HG03565 (cell line): ENCODE results near the gene DACT2.
"Not testable (repeated sequence)": the region's sequence is repeated elsewhere in the genome, so short reads cannot be mapped to it uniquely, and the experiment has no call there.

ENCODE experiments used
- ATAC-seq: cut with Tn5 transposase; IDR thresholded peaks from one replicate; pipeline ENCODE4 v1.9.1; 2021; ENCODE audit warnings: mild to moderate bottlenecking, moderate library complexity; ENCODE audit not compliant: unreplicated experiment

The DACT2 gene

DNA sequence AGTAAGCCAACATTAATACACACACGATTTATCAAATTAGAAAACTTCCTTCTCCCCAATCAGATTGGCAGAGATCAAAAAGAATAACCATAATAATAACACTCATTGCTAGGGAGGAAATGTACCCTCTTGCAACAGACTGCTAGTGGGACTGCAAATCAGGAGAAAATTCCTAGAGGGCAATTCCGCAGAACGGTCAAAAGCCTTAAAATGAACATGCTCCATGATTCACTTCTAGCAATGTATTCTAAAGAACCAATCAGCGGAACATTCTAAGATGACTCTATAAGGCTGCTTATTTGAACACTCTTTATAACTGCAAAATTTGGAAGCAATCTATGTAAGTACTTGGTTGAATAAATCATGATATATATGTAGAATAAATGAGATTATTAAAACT lies 8.5 kb upstream of the DACT2 start:
- ATAC-seq: no peak

GRCh38 chr6:168326294-168327261 lies 7.0 kb upstream of the DACT2 start:
- ATAC-seq: no peak

GRCh38 chr6:168322966-168323365 lies 3.4 kb upstream of the DACT2 start:
- no peak for ATAC-seq

DNA sequence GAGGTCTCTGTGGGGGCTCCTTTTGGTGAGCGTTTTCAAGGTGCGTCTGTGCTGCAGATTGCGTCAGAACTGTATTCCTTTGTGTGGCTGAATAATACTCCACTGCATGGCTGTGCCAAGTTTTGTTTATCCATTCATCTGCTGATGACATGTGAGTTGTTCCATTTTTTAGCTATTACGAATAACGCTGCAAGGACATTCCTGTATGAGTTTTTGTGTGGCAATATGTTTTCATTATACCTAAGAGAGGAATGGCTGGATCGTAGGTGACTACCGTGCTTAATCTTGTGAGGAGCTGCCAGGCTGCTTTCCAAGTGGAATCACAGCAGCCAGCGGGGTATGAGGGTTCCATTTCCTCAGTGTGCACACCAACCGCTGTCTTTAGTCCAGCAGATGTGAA lies 1.1 kb upstream of the DACT2 start:
- no peak for ATAC-seq

- no peak for ATAC-seq
These were observed 848 bp downstream of the DACT2 start for GRCh38 chr6:168318579-168319278.

- no peak for ATAC-seq
These were observed 1.5 kb downstream of the DACT2 start for GRCh38 chr6:168318090-168318489.

- ATAC-seq: no peak
These were observed 4.0 kb downstream of the DACT2 start for GRCh38 chr6:168315596-168315995.

DNA sequence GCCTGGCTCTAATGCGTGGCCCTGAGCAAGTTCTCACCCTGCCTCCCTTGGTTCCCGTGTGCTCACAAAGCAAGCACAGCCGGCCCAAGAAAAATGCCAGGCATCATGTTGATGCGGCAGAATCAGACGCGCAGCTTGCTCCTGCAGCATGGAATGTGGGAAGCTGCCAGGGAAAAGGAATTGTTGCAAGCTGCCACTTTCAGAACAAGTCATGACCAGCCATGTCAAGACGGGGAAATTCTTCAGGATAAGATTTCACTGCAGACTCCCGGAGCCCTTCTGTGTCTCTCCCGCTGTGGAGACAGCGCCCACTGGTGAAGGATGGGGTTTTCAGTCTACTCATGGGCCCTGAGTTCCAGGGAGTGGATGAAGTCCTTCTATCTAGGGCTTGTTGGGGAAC lies 4.6 kb downstream of the DACT2 start:
- no peak for ATAC-seq

DNA sequence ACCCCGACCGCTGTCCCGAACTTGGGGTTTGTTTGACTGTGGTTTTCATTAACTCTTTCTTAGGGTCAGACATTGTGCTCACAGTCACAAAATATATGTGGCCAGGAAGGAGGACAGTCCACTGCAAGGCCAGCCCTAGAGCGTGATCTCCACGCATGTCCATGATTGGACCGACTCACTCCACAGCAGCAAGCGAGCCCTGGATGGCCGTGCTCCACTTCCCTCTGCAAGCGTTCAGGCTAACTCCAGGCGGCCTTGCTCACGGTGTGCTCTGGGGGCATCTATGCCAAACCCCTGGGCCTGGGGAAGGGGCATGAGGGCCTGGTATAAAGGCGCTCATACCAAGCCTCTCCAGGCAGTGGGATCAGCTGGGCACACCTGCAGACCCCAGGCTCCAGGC lies 5.6 kb downstream of the DACT2 start:
- no peak for ATAC-seq

DNA sequence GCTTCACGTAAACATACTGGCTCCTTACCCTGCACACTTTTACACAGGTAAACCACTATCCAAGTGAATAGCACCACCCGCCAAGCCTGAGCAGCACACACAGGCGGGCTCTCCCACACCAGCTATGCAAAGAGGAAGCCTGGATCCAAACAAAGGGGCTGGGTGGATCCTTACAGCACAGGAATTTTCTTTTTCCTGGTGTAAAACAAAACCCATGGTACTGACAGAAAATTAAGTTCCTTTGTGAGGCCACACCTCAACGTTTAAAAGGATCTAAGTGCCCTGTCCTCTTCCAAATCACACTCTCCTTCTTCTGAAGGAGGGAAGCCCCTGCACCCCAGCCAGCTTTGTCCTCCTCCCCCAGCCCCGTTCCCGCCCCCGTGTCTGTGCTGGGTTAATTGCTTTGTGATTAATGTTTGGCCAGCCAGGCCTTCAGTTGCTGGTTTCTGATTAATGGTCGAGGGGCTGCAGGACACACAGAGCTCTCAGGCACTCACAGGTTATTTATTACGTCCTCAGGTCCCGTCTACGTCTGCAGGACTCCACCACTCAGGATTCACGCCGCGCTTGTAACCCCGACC lies 6.1 kb downstream of the DACT2 start:
- no peak for ATAC-seq

DNA sequence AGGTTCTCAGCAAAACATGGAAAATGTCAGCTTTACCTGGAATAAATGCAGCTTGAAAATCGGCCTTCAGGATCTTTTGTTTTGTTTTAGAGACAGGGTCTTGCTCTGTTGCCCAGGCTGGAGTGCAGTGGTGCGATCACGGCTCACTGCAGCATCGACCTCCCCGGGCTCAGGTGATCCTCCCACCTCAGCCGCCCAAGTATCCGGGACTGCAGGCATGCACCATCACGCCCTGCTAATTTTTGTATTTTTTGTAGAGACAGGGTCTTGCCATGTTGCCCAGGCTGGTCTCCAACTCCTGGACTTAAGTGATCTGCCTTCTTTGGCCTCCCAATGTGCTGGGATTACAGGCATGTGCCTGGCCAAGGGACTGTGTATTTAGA lies 7.5 kb downstream of the DACT2 start:
- not testable (repeated sequence) for ATAC-seq

DNA sequence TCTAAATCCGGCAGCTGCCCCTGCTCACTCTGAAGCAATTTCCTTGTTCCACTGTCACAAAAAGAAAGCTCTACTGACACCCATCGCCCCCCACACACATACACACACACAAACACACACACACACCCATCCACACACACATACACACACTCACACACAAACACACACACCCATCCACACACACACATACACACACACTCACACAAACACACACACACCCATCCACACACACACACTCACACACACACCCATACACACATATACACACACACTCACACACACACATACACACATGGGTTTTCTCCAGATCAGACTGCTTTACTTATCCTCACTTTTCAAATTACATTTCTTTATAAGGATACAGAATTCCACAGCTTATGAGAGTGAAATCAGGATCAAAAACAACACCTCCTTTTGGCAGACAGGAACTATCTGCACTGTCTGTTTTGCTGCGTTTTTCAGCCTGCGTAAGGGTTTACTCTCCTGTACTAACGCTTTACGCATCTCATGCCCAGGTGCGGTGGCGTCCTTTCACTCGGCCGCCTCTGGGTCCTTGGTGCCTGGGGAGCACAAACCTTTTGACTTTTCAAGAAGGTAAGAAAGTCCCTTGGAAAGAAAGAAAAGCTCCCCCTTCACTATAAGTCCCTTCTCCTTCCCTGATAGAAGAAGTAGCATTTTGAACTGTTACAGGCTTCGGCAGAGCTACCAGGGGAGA lies 8.0 kb downstream of the DACT2 start:
- ATAC-seq: no peak

- no peak for ATAC-seq
These were observed 8.6 kb downstream of the DACT2 start for GRCh38 chr6:168310945-168311344.

- ATAC-seq: no peak
These were observed 9.2 kb downstream of the DACT2 start for GRCh38 chr6:168310403-168310802.

GRCh38 chr6:168309997-168310396 lies 9.6 kb downstream of the DACT2 start:
- ATAC-seq: no peak

DNA sequence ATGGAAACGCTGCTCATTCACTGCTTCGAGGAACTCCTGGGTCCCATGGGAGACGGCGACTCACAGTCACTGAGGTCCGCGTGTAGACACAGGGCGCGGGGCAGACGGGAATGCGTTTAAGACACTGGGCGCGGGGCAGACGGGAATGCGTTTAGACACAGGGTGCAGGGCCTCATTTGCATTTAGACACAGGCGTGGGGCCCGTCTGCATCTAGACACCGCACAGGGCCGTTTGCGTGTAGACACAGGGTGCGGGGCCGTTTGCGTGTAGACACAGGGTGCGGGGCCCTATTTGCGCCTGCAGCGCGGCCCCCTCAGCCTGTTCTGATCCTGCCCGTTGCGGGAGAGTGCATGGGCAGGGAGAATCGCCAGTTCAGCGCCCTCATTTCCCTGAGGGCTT lies 10.4 kb downstream of the DACT2 start:
- ATAC-seq: no peak

GRCh38 chr6:168308390-168309144 lies 11.0 kb downstream of the DACT2 start:
- no peak for ATAC-seq

- ATAC-seq: no peak
These were observed 11.9 kb downstream of the DACT2 start for GRCh38 chr6:168307695-168308021.

DNA sequence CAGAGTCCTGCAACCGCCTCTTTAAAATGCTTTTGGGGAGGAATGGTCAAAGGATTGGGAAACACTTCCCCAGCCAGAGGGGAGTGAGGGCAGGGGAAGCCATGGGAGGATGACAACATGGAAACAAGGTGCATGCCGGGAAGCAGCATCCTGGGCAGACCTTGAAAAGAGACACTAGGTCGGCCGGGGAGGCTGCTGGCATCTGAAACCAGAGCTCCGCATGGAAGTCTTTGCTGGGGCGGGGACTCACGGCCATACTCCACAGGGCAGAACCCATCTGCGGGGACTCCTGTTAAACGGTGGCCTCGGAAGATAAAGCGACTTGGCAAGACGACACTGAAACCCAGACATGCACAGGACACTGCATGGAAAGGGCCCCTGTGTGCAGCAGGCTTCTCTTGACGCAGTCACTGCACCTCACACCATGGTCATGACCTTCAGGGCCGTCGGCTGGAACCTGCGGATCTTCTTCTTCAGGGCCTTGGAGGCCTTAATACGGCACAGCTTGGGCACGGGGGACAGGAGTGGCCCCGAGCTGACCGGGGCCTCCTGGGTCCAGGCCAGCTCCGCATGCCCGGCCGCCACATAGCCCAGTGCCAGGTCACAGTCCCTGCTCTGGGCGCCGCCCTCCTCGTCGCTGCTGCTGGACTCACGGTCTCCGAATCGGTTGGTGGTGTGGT lies 12.4 kb downstream of the DACT2 start:
- no peak for ATAC-seq

GRCh38 chr6:168305863-168306262 lies 13.7 kb downstream of the DACT2 start:
- no peak for ATAC-seq
